ENCODE results near the gene FAM3B. TPM values are rescaled to one million over a fixed set of nuclear protein-coding genes. Genes with fewer than 3 reads are reported as not detected.

FAM3B gene
- total RNA-seq, 1 experiment from 2014 or later, result 0.71 TPM

GRCh38 chr21:41321211-41321907 is 4.8 kb downstream of the FAM3B start:
- Mint-ChIP-seq H3K4me3 (ENCODE audit: low read depth, unreplicated experiment) (no peak overlapping the region), H3K36me3 (ENCODE audit: insufficient read depth, unreplicated experiment) (no peaks in the 10 kb centered on the region), H3K9me3 (ENCODE audit: low read depth, unreplicated experiment) (no peaks in the 10 kb centered on the region), H3K4me1 (ENCODE audit: low read depth, unreplicated experiment) (no peaks in the 10 kb centered on the region), H3K27ac (ENCODE audit: unreplicated experiment) (no peak overlapping the region), H3K27me3 (ENCODE audit: unreplicated experiment) (peaks cover 39% of the 10 kb centered on the region)
- CTCF ChIA-PET, result no interaction called here
- intact Hi-C loops (cut with micrococcal nuclease; ENCODE audit: unreplicated experiment), result no loop called here
- no TSS peak for BruUV-seq (replicated peaks)
- no peak for DNase-seq
- TF ChIP-seq CTCF (IDR thresholded peaks at IDR 0.05; ENCODE audit: unreplicated experiment), result no peak

GRCh38 chr21:41321908-41322495 is 5.4 kb downstream of the FAM3B start:
- no peak for TF ChIP-seq CTCF (IDR thresholded peaks at IDR 0.05; ENCODE audit: unreplicated experiment)
- Mint-ChIP-seq H3K4me1 (ENCODE audit: low read depth, unreplicated experiment) (no peaks in the 10 kb centered on the region), H3K9me3 (ENCODE audit: low read depth, unreplicated experiment) (no peaks in the 10 kb centered on the region), H3K27me3 (ENCODE audit: unreplicated experiment) (peaks cover 36% of the 10 kb centered on the region), H3K36me3 (ENCODE audit: insufficient read depth, unreplicated experiment) (no peaks in the 10 kb centered on the region), H3K4me3 (ENCODE audit: low read depth, unreplicated experiment) (no peak overlapping the region), H3K27ac (ENCODE audit: unreplicated experiment) (no peak overlapping the region)
- CTCF ChIA-PET, result no interaction called here
- DNase-seq, result no peak
- intact Hi-C loops (cut with micrococcal nuclease; ENCODE audit: unreplicated experiment), result no loop called here
- no TSS peak for BruUV-seq (replicated peaks)

- Mint-ChIP-seq H3K36me3 (ENCODE audit: insufficient read depth, unreplicated experiment) (no peaks in the 10 kb centered on the region), H3K4me1 (ENCODE audit: low read depth, unreplicated experiment) (no peaks in the 10 kb centered on the region), H3K27me3 (ENCODE audit: unreplicated experiment) (peaks cover 29% of the 10 kb centered on the region), H3K9me3 (ENCODE audit: low read depth, unreplicated experiment) (no peaks in the 10 kb centered on the region), H3K4me3 (ENCODE audit: low read depth, unreplicated experiment) (no peak overlapping the region), H3K27ac (ENCODE audit: unreplicated experiment) (no peak overlapping the region)
- CTCF ChIA-PET, result no interaction called here
- BruUV-seq (replicated peaks), result no TSS peak
- intact Hi-C loops (cut with micrococcal nuclease; ENCODE audit: unreplicated experiment), result no loop called here
- no peak for DNase-seq
- no peak for TF ChIP-seq CTCF (IDR thresholded peaks at IDR 0.05; ENCODE audit: unreplicated experiment)
Measured at GRCh38 chr21:41322496-41323382, 6.1 kb downstream of the FAM3B start.

GRCh38 chr21:41325138-41325912 is 8.7 kb downstream of the FAM3B start:
- H3K36me3 Mint-ChIP-seq (ENCODE audit: insufficient read depth, unreplicated experiment), result no peaks in the 10 kb centered on the region
- no peak for DNase-seq
- intact Hi-C loops (cut with micrococcal nuclease; ENCODE audit: unreplicated experiment), result no loop called here
- peaks cover 21% of the 10 kb centered on the region for H3K27me3 Mint-ChIP-seq (ENCODE audit: unreplicated experiment)
- H3K27ac Mint-ChIP-seq (ENCODE audit: unreplicated experiment), result no peak overlapping the region
- no peak for TF ChIP-seq CTCF (IDR thresholded peaks at IDR 0.05; ENCODE audit: unreplicated experiment)
- no peaks in the 10 kb centered on the region for H3K4me1 Mint-ChIP-seq (ENCODE audit: low read depth, unreplicated experiment)
- no peak overlapping the region for H3K4me3 Mint-ChIP-seq (ENCODE audit: low read depth, unreplicated experiment)
- CTCF ChIA-PET, result interaction anchor here (1.0 kb wide), 1 partner anchor 42 kb away, joined by 4 read pairs; no protein-coding TSS in a partner anchor
- no TSS peak for BruUV-seq (replicated peaks)
- no peaks in the 10 kb centered on the region for H3K9me3 Mint-ChIP-seq (ENCODE audit: low read depth, unreplicated experiment)
